ENCODE measurements around the gene C2CD4A. TPM values are rescaled to one million over a fixed set of nuclear protein-coding genes. Genes with fewer than 3 reads are reported as not detected.

C2CD4A gene
- total RNA-seq, 1 donor from 2014 or later = 0.10 TPM

DNA sequence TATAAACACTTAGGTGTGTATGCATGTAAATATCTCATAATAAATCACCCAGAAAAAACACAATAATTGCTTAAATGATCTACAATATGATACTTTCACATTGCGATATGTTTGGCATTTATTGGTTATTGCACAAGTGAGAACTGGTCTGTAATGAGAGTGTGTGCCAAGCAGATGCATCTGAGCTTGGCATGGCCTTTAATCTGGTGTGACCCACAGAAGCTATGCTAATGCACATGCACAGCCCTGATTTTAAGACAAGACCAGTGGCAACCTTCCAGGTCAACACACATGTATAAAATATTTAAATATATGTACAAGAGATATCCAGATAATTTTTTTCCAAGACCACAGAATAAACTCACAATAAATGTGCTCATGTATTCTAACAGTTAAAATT lies 42.7 kb downstream of the C2CD4A start:
- Mint-ChIP-seq H3K4me3 (ENCODE audit: unreplicated experiment) (no peak overlapping the region), H3K36me3 (ENCODE audit: low read depth) (no peaks in the 10 kb centered on the region), H3K4me1 (ENCODE audit: low read depth) (peaks cover 38% of the 10 kb centered on the region), H3K27ac (ENCODE audit: unreplicated experiment) (no peak overlapping the region), H3K27me3 (ENCODE audit: low read depth) (no peaks in the 10 kb centered on the region), H3K9me3 (ENCODE audit: low read depth) (no peaks in the 10 kb centered on the region)
- no peak for DNase-seq (ENCODE audit: low spot score)
- TF ChIP-seq, protein P1, sequence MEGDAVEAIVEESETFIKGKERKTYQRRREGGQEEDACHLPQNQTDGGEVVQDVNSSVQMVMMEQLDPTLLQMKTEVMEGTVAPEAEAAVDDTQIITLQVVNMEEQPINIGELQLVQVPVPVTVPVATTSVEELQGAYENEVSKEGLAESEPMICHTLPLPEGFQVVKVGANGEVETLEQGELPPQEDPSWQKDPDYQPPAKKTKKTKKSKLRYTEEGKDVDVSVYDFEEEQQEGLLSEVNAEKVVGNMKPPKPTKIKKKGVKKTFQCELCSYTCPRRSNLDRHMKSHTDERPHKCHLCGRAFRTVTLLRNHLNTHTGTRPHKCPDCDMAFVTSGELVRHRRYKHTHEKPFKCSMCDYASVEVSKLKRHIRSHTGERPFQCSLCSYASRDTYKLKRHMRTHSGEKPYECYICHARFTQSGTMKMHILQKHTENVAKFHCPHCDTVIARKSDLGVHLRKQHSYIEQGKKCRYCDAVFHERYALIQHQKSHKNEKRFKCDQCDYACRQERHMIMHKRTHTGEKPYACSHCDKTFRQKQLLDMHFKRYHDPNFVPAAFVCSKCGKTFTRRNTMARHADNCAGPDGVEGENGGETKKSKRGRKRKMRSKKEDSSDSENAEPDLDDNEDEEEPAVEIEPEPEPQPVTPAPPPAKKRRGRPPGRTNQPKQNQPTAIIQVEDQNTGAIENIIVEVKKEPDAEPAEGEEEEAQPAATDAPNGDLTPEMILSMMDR (IDR thresholded peaks at IDR 0.05) = no peak

DNA sequence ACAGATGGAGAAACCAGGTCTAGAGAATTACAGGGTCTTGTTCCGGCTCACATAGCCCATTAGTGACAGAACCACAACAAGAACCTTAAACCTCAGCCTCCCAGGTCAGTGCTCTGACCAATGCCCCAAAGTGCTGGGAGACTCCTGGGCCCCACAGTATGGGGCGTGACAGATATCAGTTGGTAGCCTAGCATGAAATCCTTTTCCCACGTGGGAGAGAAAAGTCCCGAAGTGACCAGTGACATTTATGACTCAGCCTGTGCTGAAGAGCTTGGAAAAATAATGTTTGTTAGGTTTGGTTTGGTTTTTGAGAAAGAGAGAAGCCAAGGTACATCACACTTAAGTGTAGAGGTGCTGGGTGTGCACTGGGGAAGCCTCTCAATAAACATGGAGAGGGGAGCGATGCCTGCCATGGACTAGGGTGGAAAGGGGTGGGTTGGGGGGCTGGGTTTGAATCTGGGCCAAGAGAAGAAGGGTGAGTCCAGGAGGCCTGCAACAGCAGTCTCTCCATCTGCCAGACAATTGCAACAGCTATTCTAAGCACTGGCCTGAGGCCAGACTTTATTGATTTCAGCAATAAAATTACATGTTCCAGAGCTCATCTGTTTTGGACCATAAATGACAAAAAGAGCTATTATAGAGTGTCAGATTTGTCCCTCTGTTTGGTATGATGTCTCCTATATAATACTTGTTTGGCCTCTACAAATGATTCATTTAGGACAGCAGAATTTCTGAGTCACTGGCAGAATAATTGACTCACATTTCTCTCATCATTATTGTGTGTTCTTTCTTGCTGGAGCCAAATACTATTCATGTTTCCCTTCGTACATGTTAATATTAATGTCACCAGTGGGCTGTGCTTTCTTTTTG lies 43.4 kb downstream of the C2CD4A start:
- Mint-ChIP-seq H3K27me3 (ENCODE audit: low read depth) (no peaks in the 10 kb centered on the region), H3K4me1 (ENCODE audit: low read depth) (peaks cover 38% of the 10 kb centered on the region), H3K36me3 (ENCODE audit: low read depth) (no peaks in the 10 kb centered on the region), H3K27ac (ENCODE audit: unreplicated experiment) (peak overlapping the region; percentile 95), H3K9me3 (ENCODE audit: low read depth) (no peaks in the 10 kb centered on the region), H3K4me3 (ENCODE audit: unreplicated experiment) (no peak overlapping the region)
- DNase-seq (ENCODE audit: low spot score) = no peak
- TF ChIP-seq, protein P1 (IDR thresholded peaks at IDR 0.05) = no peak

DNA sequence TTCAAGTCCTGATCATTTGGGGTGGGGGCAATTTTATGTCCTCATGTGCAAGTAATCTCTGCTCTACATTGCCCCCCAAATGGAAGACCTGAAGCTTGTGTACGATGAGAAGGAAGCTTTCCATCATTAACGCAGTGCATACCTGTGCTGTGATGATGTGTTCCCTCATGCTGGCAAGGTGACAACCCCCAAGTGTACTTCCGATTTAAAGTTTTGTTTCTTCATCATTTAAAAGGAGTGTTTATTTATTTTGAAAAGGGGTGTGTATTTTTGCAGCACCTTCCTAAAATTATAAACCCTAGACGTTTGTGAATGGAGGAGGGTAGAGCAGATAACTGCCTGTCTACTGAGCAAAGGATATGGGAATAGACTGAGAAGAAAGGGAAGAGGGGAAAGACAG lies 45.3 kb downstream of the C2CD4A start:
- no peaks in the 10 kb centered on the region for H3K9me3 Mint-ChIP-seq (ENCODE audit: low read depth)
- no peak overlapping the region for H3K4me3 Mint-ChIP-seq (ENCODE audit: unreplicated experiment)
- H3K36me3 Mint-ChIP-seq (ENCODE audit: low read depth) = no peaks in the 10 kb centered on the region

DNA sequence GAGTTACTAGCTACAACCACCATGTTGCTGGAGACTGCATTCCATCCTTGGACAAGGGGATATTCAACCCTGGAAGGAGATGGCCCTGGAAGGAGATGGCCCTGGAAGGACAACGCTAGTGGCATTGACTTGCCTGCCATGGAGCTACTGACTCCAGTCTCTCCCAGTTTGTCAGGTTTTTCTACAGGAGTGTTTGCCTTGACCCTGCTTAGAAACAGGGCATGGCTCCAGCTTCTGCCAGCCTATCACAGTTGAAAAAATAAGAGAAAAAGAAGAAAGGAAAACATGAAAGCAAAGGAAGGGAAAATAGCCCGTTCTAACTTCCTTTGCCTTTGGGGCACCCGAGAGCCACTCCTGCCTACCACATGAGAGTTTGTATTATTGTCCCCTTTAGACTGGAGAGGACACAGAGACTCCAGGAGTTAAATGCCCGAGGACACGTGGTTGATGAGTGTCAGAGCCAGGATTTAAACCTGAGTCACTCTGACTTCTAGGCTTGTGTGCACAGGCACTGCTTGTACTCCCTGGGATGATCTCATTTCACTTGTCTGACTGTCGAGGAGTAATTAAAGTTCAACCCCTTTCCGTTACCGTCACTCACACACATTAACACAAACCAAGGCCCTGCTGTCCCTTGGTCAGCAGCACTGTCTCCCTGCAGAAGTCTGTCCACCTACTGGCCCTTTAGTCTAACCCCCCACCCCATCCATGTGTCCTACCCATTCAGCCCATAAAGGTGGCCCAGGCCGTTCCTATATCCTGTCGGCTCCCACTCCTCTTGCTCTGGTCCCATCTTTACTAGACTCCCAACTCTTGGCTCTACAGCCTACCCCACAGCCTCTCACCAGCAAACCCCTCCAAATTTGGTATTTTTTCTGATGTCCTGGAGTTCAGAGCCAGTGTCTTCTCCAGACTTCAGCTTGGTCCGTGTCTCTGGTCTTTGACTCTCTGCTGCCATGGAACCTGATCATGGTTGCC lies 46.1 kb downstream of the C2CD4A start:
- Mint-ChIP-seq H3K27me3 (ENCODE audit: low read depth) (no peaks in the 10 kb centered on the region), H3K4me1 (ENCODE audit: low read depth) (peaks cover 32% of the 10 kb centered on the region), H3K36me3 (ENCODE audit: low read depth) (no peaks in the 10 kb centered on the region), H3K27ac (ENCODE audit: unreplicated experiment) (peak overlapping the region; percentile 91), H3K4me3 (ENCODE audit: unreplicated experiment) (no peak overlapping the region), H3K9me3 (ENCODE audit: low read depth) (no peaks in the 10 kb centered on the region)
- no peak for DNase-seq (ENCODE audit: low spot score)
- TF ChIP-seq, protein P1 (IDR thresholded peaks at IDR 0.05) = no peak

More for the DNA sequence above, 45.3 kb downstream of the C2CD4A start:
- Mint-ChIP-seq H3K27me3 (ENCODE audit: low read depth) (no peaks in the 10 kb centered on the region), H3K4me1 (ENCODE audit: low read depth) (peaks cover 38% of the 10 kb centered on the region), H3K27ac (ENCODE audit: unreplicated experiment) (no peak overlapping the region)
- no peak for DNase-seq (ENCODE audit: low spot score)
- TF ChIP-seq, protein P1 (IDR thresholded peaks at IDR 0.05) = no peak

DNA sequence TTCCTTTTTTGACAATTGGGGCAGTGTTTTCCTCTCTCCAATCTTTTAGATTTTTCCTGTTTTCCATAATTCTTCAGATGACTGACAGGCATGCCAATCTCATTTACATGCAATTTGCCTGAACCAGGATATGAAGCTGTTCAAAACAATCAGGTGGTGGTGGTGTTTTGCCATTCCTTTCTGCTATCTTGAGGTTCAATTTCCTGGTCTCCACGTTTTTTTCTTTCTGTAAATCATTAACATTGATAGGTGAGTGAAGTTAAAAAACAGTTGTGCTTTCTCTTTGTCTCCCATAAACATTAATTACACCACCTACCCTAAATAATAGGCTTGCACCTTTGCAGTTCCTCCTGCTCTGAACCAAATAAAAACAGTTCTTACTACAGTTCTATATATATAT lies 49.1 kb downstream of the C2CD4A start:
- Mint-ChIP-seq H3K36me3 (ENCODE audit: low read depth) (no peaks in the 10 kb centered on the region), H3K4me1 (ENCODE audit: low read depth) (peaks cover 43% of the 10 kb centered on the region), H3K9me3 (ENCODE audit: low read depth) (peaks cover 3% of the 10 kb centered on the region), H3K27ac (ENCODE audit: unreplicated experiment) (no peak overlapping the region), H3K27me3 (ENCODE audit: low read depth) (no peaks in the 10 kb centered on the region), H3K4me3 (ENCODE audit: unreplicated experiment) (no peak overlapping the region)
- no peak for DNase-seq (ENCODE audit: low spot score)
- TF ChIP-seq, protein P1 (IDR thresholded peaks at IDR 0.05) = no peak
